ENCODE measurements around the gene RGS13. TPM values are rescaled to one million over a fixed set of nuclear protein-coding genes. Genes with fewer than 3 reads are reported as not detected.

RGS13 gene
- total RNA-seq, 8 experiments from 2014 or later = 0.05 to 11.7 (median 0.63) TPM; not detected in 2

DNA sequence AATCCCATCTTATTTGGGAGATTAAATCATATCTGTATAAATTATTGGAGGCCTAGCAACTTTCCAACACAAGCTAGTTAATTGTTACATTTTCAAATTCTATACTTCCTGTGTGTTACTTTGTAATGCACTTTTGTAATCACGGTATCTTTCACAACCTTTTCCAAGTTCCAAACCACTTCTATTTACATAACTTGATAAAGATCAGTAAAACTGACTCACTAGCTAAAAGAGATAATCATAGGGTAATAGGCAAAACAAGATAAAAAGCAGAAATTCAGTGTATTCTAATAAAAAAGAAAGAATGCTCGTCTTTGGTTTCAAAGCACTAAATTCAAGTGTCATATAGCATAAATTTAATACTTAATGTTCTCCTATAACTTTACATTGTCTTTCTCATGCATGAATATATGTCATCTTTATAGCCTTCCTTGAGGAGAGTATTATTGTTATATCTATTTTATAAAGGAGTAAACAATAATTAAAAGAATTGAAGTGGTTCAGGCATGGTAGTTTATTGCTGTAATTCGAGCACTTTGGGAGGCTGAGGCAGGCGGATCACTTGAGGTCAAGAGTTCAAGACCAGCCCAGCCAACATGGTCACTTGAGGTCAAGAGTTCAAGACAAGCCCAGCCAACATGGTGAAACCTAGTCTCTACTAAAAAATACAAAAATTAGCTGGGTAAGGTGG, 66.4 kb downstream of the RGS13 start:
- Histone ChIP-seq H3K4me3 (no peak overlapping the region), H3K27ac (no peak overlapping the region), H3K4me1 (replicated peaks in 1 of 2) (no peaks in the 10 kb centered on the region)
- in situ Hi-C loops (cut with MboI; ENCODE audit: low pct_unique_long_range_greater_than_20kb in 2 of 9, low sequenced_read_pairs in 9 of 9, unreplicated experiment in 9 of 9) = no loop called here
- ATAC-seq (replicated peaks in 6 of 8) = peak in 2 of 8 experiments; percentile 57 to 71
- 45 to 100% (median 83%) methylated on average over 1 to 4 of the region's 4 CpGs for WGBS, 10 experiments

DNA sequence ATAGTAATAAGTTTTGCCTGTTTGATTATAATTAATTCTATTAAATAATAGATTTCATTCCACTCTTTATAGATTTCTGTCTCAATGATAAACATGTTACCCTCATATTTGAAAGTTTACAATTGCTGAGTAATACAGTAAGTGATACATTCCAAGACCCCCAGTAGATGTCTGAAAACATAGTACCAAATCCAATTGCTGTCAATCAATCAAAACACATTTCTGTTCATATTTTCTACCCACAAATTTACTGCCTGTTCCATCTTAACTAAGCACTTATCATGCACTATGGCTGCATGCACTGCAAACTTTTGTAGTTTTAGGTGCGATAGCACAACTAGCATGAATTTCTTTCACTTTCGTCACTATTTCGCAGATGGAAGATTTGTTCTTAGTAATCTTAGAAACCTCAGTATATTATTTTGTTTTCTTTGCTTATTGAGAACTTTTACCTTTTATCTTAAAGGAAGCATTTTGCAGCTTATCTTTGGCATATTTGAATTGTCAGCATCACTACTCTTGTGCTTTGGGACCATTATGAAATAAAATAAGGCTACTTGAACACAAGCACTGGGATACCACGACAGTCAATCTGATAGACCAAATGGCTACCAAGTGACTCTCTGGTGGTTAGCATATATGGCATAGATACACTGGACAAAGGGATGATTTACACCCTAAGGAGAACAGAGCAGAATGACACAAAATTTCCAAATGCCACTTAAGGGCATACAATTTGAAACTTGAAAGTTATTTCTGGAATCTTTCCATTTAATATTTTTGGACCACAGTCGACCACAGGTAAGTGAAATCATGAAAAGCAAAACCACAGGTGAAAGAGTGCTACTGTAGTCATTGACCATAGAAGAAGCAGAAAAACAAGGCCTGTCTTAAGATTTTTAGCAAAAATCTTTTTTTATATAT, 67.6 kb downstream of the RGS13 start:
- WGBS, 10 experiments = 74 to 100% (median 94%) methylated on average over 4 to 5 of the region's 5 CpGs; no CpG with 5 or more reads in 1 of the 10 experiments
- H3K4me3 ChIP-seq = no peak overlapping the region
- ATAC-seq (replicated peaks in 6 of 8) = no peak
- no peaks in the 10 kb centered on the region for H3K4me1 ChIP-seq (replicated peaks in 1 of 2)
- in situ Hi-C loops (cut with MboI; ENCODE audit: low pct_unique_long_range_greater_than_20kb in 2 of 9, low sequenced_read_pairs in 9 of 9, unreplicated experiment in 9 of 9) = no loop called here
- H3K27ac ChIP-seq = no peak overlapping the region

DNA sequence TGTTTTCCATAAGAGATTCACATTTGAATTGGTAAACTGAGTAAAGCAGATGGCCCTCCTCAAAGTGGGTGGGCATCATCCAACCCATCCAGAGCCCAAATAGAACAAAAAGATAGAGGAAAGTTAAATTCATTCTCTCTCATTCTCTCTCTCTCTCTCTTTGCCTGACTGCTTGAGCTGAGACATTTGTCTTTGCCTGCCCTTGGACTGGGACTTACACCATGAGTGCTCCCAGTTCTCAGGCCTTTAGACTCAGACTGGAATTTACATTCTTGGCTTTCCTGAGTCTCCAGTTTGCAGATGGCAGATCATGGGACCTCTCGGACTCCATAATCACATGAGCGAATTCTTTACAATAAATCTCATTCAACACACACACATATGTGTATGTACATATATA, 69.6 kb downstream of the RGS13 start:
- no peak overlapping the region for H3K27ac ChIP-seq
- 79 to 100% (median 84%) methylated on average over 1 to 2 of the region's 2 CpGs; no CpG with 5 or more reads in 2 of the 10 experiments for WGBS, 10 experiments
- peaks cover 0 to 2% of the 10 kb centered on the region in 2 donors for H3K4me1 ChIP-seq (replicated peaks in 1 of 2)
- in situ Hi-C loops (cut with MboI; ENCODE audit: low pct_unique_long_range_greater_than_20kb in 2 of 9, low sequenced_read_pairs in 9 of 9, unreplicated experiment in 9 of 9) = no loop called here
- no peak for ATAC-seq (replicated peaks in 6 of 8)
- H3K4me3 ChIP-seq = no peak overlapping the region

GRCh38 chr1:192706936-192707335, 71.0 kb downstream of the RGS13 start:
- ATAC-seq (replicated peaks in 6 of 8) = no peak
- Histone ChIP-seq H3K27ac (no peak overlapping the region), H3K4me3 (no peak overlapping the region), H3K4me1 (replicated peaks in 1 of 2) (peaks cover 0 to 2% of the 10 kb centered on the region in 2 donors)
- in situ Hi-C loops (cut with MboI; ENCODE audit: low pct_unique_long_range_greater_than_20kb in 2 of 9, low sequenced_read_pairs in 9 of 9, unreplicated experiment in 9 of 9) = no loop called here
- WGBS, 10 experiments = 45 to 100% (median 92%) methylated on average over 2 of the region's 2 CpGs; no CpG with 5 or more reads in 1 of the 10 experiments

- in situ Hi-C loops (cut with MboI; ENCODE audit: low pct_unique_long_range_greater_than_20kb in 2 of 9, low sequenced_read_pairs in 9 of 9, unreplicated experiment in 9 of 9) = no loop called here
- whole genome bisulfite sequencing, 10 experiments = 83 to 100% (median 96%) methylated on average over 2 to 3 of the region's 3 CpGs; no CpG with 5 or more reads in 1 of the 10 experiments
- no peak overlapping the region for H3K4me3 ChIP-seq
- ATAC-seq (replicated peaks in 6 of 8) = no peak
- H3K4me1 ChIP-seq (replicated peaks in 1 of 2) = peaks cover 0 to 2% of the 10 kb centered on the region in 2 donors
- H3K27ac ChIP-seq = no peak overlapping the region
Measured at GRCh38 chr1:192707978-192708547, 72.1 kb downstream of the RGS13 start.

DNA sequence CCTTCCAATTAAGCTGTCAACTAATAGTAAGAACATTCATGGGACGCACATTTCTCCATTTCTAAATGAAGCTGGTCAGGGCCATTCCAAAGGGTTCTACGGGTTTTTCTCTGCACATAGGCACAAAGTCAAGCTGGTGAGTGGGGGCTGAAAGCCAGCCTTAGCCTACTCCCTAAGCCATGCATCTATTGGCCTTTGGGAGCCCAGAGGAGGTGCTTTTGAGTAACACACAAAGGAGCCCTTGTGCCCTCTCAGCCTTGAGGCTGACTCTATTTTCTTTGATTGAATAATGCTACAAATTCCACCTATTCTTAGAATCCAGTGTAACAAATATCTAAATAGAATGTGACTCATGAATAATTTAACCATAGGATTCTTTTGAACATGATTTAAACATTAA, 73.6 kb downstream of the RGS13 start:
- Histone ChIP-seq H3K4me1 (replicated peaks in 1 of 2) (peaks cover 0 to 2% of the 10 kb centered on the region in 2 donors), H3K27ac (no peak overlapping the region), H3K4me3 (no peak overlapping the region)
- in situ Hi-C loops (cut with MboI; ENCODE audit: low pct_unique_long_range_greater_than_20kb in 2 of 9, low sequenced_read_pairs in 9 of 9, unreplicated experiment in 9 of 9) = no loop called here
- 67 to 100% (median 83%) methylated on average over 2 of the region's 2 CpGs; no CpG with 5 or more reads in 5 of the 10 experiments for WGBS, 10 experiments
- ATAC-seq (replicated peaks in 6 of 8) = peak in 3 of 8 experiments; percentile 32 to 47 (median 34)

Other genes starting within 250 kb of the RGS13 start
- 1 to 10 TPM in 2 of 8 experiments, under 1 TPM in 4, not detected in 2; 0.05 to 5.3 (median 0.57) TPM for gene RGS1, start 60.4 kb upstream of the RGS13 start, total RNA-seq
- 10 to 100 TPM in 6 of 8 experiments, 1 to 10 TPM in 2; 8.5 to 93.9 (median 50.1) TPM for gene RGS2, start 172.9 kb downstream of the RGS13 start, total RNA-seq